ENCODE data around the gene TIMD4. TPM values are rescaled to one million over a fixed set of nuclear protein-coding genes. Genes with fewer than 3 reads are reported as not detected.
"Not testable (repeated sequence)": the region's sequence is repeated elsewhere in the genome, so short reads cannot be mapped to it uniquely, and the experiment has no call there.

Gene TIMD4
- total RNA-seq, 1 experiment from 2014 or later: not detected

DNA sequence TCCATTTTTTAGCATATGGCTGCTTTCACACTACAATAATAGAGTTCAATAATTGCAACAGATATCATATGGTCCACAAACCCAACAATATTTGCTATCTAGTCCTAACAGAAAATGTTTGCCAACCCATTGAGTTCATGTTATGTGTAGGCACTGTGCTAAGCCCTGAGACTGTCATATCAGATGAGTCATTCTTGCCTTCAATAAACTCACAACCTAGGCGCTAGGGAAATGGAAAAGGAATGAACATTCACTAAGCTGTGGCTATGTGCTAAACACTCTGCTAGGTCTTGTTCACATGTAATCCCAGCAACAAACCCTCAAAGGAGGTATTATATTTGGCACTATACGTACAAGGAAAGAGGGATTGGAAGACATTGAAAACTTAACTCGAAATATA lies 8.4 kb upstream of the TIMD4 start:
- no peak overlapping the region for H4K8ac ChIP-seq (replicated peaks; ENCODE audit: insufficient read length, low read depth, low read length)
- H4K91ac ChIP-seq (ENCODE audit: insufficient read length, low read depth, low read length): no peak overlapping the region
- no peak overlapping the region for H3K4ac ChIP-seq (ENCODE audit: low read depth, low read length)
- H2AK5ac ChIP-seq (ENCODE audit: insufficient read length, low read length): no peak overlapping the region
- H2BK120ac ChIP-seq (ENCODE audit: low read depth, low read length, poor library complexity, severe bottlenecking): no peak overlapping the region
- H3K27me3 ChIP-seq (ENCODE audit: insufficient read depth, low read length): no peaks in the 10 kb centered on the region
- no peak overlapping the region for H3T11ph ChIP-seq (ENCODE audit: low read length)
- H3K9me3 ChIP-seq (ENCODE audit: control insufficient read depth, low read depth, low read length): no peaks in the 10 kb centered on the region
- no peaks in the 10 kb centered on the region for H3K79me1 ChIP-seq (ENCODE audit: insufficient read depth, low read depth, low read length, poor library complexity, severe bottlenecking)
- no peak overlapping the region for H3K9ac ChIP-seq (ENCODE audit: extremely low read depth, insufficient read length, low read length)
- H4K5ac ChIP-seq (ENCODE audit: insufficient read length, low read depth, low read length): no peak overlapping the region
- Mint-ChIP-seq H3K27ac (no peak overlapping the region), H3K4me3 (no peak overlapping the region), H3K27me3 (ENCODE audit: low read depth) (no peaks in the 10 kb centered on the region), H3K4me1 (no peaks in the 10 kb centered on the region), H3K36me3 (ENCODE audit: insufficient read depth in 1 of 3, low read depth in 3 of 3) (no peaks in the 10 kb centered on the region), H3K9me3 (no peaks in the 10 kb centered on the region)
- no peak overlapping the region for H2AFZ ChIP-seq (ENCODE audit: low read length)
- no peak overlapping the region for H3K56ac ChIP-seq (ENCODE audit: insufficient read length, low read depth, low read length)
- no peaks in the 10 kb centered on the region for H3K23me2 ChIP-seq (ENCODE audit: insufficient read length, low read depth, low read length, poor library complexity, severe bottlenecking)
- TF ChIP-seq, protein P1, sequence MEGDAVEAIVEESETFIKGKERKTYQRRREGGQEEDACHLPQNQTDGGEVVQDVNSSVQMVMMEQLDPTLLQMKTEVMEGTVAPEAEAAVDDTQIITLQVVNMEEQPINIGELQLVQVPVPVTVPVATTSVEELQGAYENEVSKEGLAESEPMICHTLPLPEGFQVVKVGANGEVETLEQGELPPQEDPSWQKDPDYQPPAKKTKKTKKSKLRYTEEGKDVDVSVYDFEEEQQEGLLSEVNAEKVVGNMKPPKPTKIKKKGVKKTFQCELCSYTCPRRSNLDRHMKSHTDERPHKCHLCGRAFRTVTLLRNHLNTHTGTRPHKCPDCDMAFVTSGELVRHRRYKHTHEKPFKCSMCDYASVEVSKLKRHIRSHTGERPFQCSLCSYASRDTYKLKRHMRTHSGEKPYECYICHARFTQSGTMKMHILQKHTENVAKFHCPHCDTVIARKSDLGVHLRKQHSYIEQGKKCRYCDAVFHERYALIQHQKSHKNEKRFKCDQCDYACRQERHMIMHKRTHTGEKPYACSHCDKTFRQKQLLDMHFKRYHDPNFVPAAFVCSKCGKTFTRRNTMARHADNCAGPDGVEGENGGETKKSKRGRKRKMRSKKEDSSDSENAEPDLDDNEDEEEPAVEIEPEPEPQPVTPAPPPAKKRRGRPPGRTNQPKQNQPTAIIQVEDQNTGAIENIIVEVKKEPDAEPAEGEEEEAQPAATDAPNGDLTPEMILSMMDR (conservative IDR thresholded peaks at IDR 0.05): no peak
- H3K4me1 ChIP-seq (ENCODE audit: insufficient read depth, low read length): no peaks in the 10 kb centered on the region
- no peak overlapping the region for H3K14ac ChIP-seq (ENCODE audit: insufficient read depth, low read length)
- H3K27ac ChIP-seq (ENCODE audit: insufficient read length, low read depth, low read length): no peak overlapping the region
- H2BK12ac ChIP-seq (ENCODE audit: insufficient read length, low read depth, low read length): no peak overlapping the region
- H2BK5ac ChIP-seq (ENCODE audit: insufficient read length, low read length): no peak overlapping the region
- H3K4me2 ChIP-seq (ENCODE audit: insufficient read depth, insufficient read length, low read length): no peak overlapping the region
- no peak overlapping the region for H3K23ac ChIP-seq (ENCODE audit: insufficient read length, low read depth, low read length)
- no peak overlapping the region for H2BK20ac ChIP-seq (ENCODE audit: low read depth, low read length, poor library complexity, severe bottlenecking)
- no peaks in the 10 kb centered on the region for H4K20me1 ChIP-seq (ENCODE audit: control insufficient read depth, insufficient read depth, insufficient read length)
- WGBS (ENCODE audit: extremely low coverage, insufficient read length, low lambda C conversion rate): no CpG with 5 or more reads among the region's 3 CpGs
- H2BK15ac ChIP-seq (ENCODE audit: low read depth, low read length): no peak overlapping the region
- DNase-seq: no peak
- no peaks in the 10 kb centered on the region for H3K79me2 ChIP-seq (ENCODE audit: insufficient read depth, low read length)
- no peak overlapping the region for H3K18ac ChIP-seq (ENCODE audit: insufficient read length, low read depth, low read length)

DNA sequence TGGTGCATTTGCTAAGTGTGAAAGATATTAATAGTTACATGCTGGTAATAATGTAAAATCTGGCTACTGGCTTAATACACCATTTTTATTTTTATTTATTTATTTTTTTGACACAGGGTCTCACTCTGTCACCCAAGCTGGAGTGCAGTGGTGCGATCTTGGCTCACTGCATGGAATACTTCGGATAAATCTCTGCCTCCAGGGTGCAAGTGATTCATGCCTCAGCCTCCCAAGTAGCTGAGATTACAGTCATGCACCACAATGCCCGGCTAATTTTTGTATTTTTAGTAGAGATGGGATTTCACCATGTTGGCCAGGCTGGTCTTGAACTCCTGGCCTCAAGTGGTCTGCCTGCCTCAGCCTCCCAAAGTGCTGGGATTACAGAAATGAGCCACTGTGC lies 4.4 kb upstream of the TIMD4 start:
- H2AFZ ChIP-seq (ENCODE audit: low read length); H3K56ac ChIP-seq (ENCODE audit: insufficient read length, low read depth, low read length); H2BK20ac ChIP-seq (ENCODE audit: low read depth, low read length, poor library complexity, severe bottlenecking); H3T11ph ChIP-seq (ENCODE audit: low read length); H4K91ac ChIP-seq (ENCODE audit: insufficient read length, low read depth, low read length); H3K27ac Mint-ChIP-seq; H3K9me3 ChIP-seq (ENCODE audit: control insufficient read depth, low read depth, low read length); H2AK5ac ChIP-seq (ENCODE audit: insufficient read length, low read length); H3K23ac ChIP-seq (ENCODE audit: insufficient read length, low read depth, low read length); H3K27ac ChIP-seq (ENCODE audit: insufficient read length, low read depth, low read length); H3K23me2 ChIP-seq (ENCODE audit: insufficient read length, low read depth, low read length, poor library complexity, severe bottlenecking); H4K20me1 ChIP-seq (ENCODE audit: control insufficient read depth, insufficient read depth, insufficient read length); H3K4me2 ChIP-seq (ENCODE audit: insufficient read depth, insufficient read length, low read length); H3K4me1 Mint-ChIP-seq; H3K9ac ChIP-seq (ENCODE audit: extremely low read depth, insufficient read length, low read length); H2BK5ac ChIP-seq (ENCODE audit: insufficient read length, low read length); H3K79me2 ChIP-seq (ENCODE audit: insufficient read depth, low read length); H3K9me3 Mint-ChIP-seq; H3K14ac ChIP-seq (ENCODE audit: insufficient read depth, low read length); H3K27me3 Mint-ChIP-seq (ENCODE audit: low read depth); H2BK120ac ChIP-seq (ENCODE audit: low read depth, low read length, poor library complexity, severe bottlenecking); H4K8ac ChIP-seq (replicated peaks; ENCODE audit: insufficient read length, low read depth, low read length); H3K18ac ChIP-seq (ENCODE audit: insufficient read length, low read depth, low read length); H2BK12ac ChIP-seq (ENCODE audit: insufficient read length, low read depth, low read length); H3K27me3 ChIP-seq (ENCODE audit: insufficient read depth, low read length); DNase-seq; H3K4me3 Mint-ChIP-seq; H2BK15ac ChIP-seq (ENCODE audit: low read depth, low read length); H3K79me1 ChIP-seq (ENCODE audit: insufficient read depth, low read depth, low read length, poor library complexity, severe bottlenecking); H3K4me1 ChIP-seq (ENCODE audit: insufficient read depth, low read length); H3K4ac ChIP-seq (ENCODE audit: low read depth, low read length); H4K5ac ChIP-seq (ENCODE audit: insufficient read length, low read depth, low read length); H3K36me3 Mint-ChIP-seq (ENCODE audit: insufficient read depth in 1 of 3, low read depth in 3 of 3): not testable (repeated sequence)
- no CpG with 5 or more reads among the region's 3 CpGs for WGBS (ENCODE audit: extremely low coverage, insufficient read length, low lambda C conversion rate)

Data from H9 (cell line).